Tibial nerve (tissue), 3 donors: ENCODE data around the gene NUB1.

Experiments
- CTCF ChIP-seq, 5 experiments: fragments of 200-600 bp in 3 of 5; fragments of 450-650 bp in 2 of 5; sonication (generic) in 3 of 5; IDR thresholded peaks; one replicate each; pipeline ENCODE4 v1.5.1; 2016 to 2019; ENCODE audit warnings: antibody characterized with exemption in 5 of 5, mild to moderate bottlenecking in 3 of 5, moderate library complexity in 2 of 5
- POLR2A ChIP-seq, 2 donors: fragments of 450-650 bp; IDR thresholded peaks; one replicate each; pipeline ENCODE4 v1.6.1; 2017; ENCODE audit warnings: antibody characterized with exemption in 2 of 2, mild to moderate bottlenecking in 2 of 2, moderate library complexity in 2 of 2

GRCh38 chr7:151379534-151380198 lies 38.1 kb downstream of the NUB1 start:
- no peak for TF ChIP-seq CTCF (IDR thresholded peaks at IDR 0.05)
- TF ChIP-seq POLR2A (IDR thresholded peaks at IDR 0.05), result no peak
